Cardiac muscle cell (in vitro differentiated cells and primary cell): ENCODE results near the gene PLPP1. TPM values are rescaled to one million over a fixed set of nuclear protein-coding genes. Genes with fewer than 3 reads are reported as not detected.

Experiments used
- DNase-seq, 2 donors: peaks; one replicate each; pipeline versions ENCODE4 v3.0.0 to v3.0.0-alpha.2; 2010 to 2017; ENCODE audit warnings: low read depth in 1 of 2, low spot score in 1 of 2
- H3K27ac ChIP-seq: fragments of 200-600 bp; sonication (generic); 2 replicates; pipeline ENCODE4 v1.5.1; 2016
- H3K27me3 ChIP-seq: fragments of 200-600 bp; sonication (generic); 2 replicates; pipeline ENCODE4 v1.6.0; 2016; ENCODE audit warnings: control low read depth
- H3K36me3 ChIP-seq: fragments of 200-600 bp; sonication (generic); 2 replicates; pipeline ENCODE4 v1.5.1; 2016; ENCODE audit warnings: control low read depth
- H3K4me1 ChIP-seq: fragments of 200-600 bp; sonication (generic); 2 replicates; pipeline ENCODE4 v1.8.1; 2017; ENCODE audit warnings: low read depth, mild to moderate bottlenecking, mixed run types
- H3K4me3 ChIP-seq: fragments of 200-600 bp; sonication (generic); 2 replicates; pipeline ENCODE4 v1.5.1; 2016; ENCODE audit warnings: mild to moderate bottlenecking
- H3K9me3 ChIP-seq: fragments of 200-600 bp; sonication (generic); 2 replicates; pipeline ENCODE4 v1.5.1; 2017; ENCODE audit warnings: low read depth, mild to moderate bottlenecking, control low read depth
- CTCF ChIP-seq: IDR thresholded peaks from 2 replicates; pipeline ENCODE4 v1.5.1; 2012; ENCODE audit warnings: low read depth, mild to moderate bottlenecking, low read length
- polyA plus RNA-seq: library from polyadenylated mRNA; unstranded; fragments of >200 nt; fragmentation: Nextera tagmentation; extraction: Ambion mirVana; gene quantifications from 2 replicates; pipeline ENCODE4 v1.2.1, GENCODE V29; 2016
- total RNA-seq: library from RNA; depleted of rRNA; stranded (reverse); fragments of >200 nt; gene quantifications from 2 replicates; pipeline ENCODE4 v1.2.3, GENCODE V29; 2016

The PLPP1 gene
- total and polyA plus RNA-seq, 2 experiments from 2014 or later: 37.5 to 68.4 TPM

- H3K4me3 ChIP-seq: no peak overlapping the region
- no peaks in the 10 kb centered on the region for H3K9me3 ChIP-seq
- no peak for DNase-seq
- H3K27me3 ChIP-seq: no peaks in the 10 kb centered on the region
- no peak overlapping the region for H3K27ac ChIP-seq
- TF ChIP-seq CTCF: no peak
- peaks cover 42% of the 10 kb centered on the region for H3K36me3 ChIP-seq
- H3K4me1 ChIP-seq: no peaks in the 10 kb centered on the region
These were observed 132.6 kb downstream of the PLPP1 start for GRCh38 chr5:55402199-55402598.

- H3K4me1 ChIP-seq: peaks cover 11% of the 10 kb centered on the region
- H3K36me3 ChIP-seq: peaks cover 15% of the 10 kb centered on the region
- no peak overlapping the region for H3K4me3 ChIP-seq
- no peak for TF ChIP-seq CTCF
- DNase-seq: no peak
- H3K27ac ChIP-seq: no peak overlapping the region
- no peaks in the 10 kb centered on the region for H3K27me3 ChIP-seq
- H3K9me3 ChIP-seq: no peaks in the 10 kb centered on the region
These were observed 141.1 kb downstream of the PLPP1 start for GRCh38 chr5:55393501-55394175.

GRCh38 chr5:55392669-55393068 is 142.1 kb downstream of the PLPP1 start:
- H3K27ac ChIP-seq: no peak overlapping the region
- no peaks in the 10 kb centered on the region for H3K9me3 ChIP-seq
- H3K4me3 ChIP-seq: no peak overlapping the region
- DNase-seq: no peak
- TF ChIP-seq CTCF: no peak
- no peaks in the 10 kb centered on the region for H3K27me3 ChIP-seq
- H3K36me3 ChIP-seq: peaks cover 11% of the 10 kb centered on the region
- peaks cover 11% of the 10 kb centered on the region for H3K4me1 ChIP-seq

GRCh38 chr5:55391707-55392106 is 143.1 kb downstream of the PLPP1 start:
- Histone ChIP-seq H3K9me3 (no peaks in the 10 kb centered on the region), H3K4me3 (no peak overlapping the region), H3K27ac (no peak overlapping the region), H3K27me3 (no peaks in the 10 kb centered on the region), H3K4me1 (peaks cover 11% of the 10 kb centered on the region), H3K36me3 (peaks cover 8% of the 10 kb centered on the region)
- DNase-seq: no peak
- no peak for TF ChIP-seq CTCF

GRCh38 chr5:55387865-55388264 is 146.9 kb downstream of the PLPP1 start:
- Histone ChIP-seq H3K36me3 (peaks cover 8% of the 10 kb centered on the region), H3K9me3 (no peaks in the 10 kb centered on the region), H3K4me3 (no peak overlapping the region), H3K27ac (no peak overlapping the region), H3K4me1 (peaks cover 11% of the 10 kb centered on the region), H3K27me3 (no peaks in the 10 kb centered on the region)
- no peak for DNase-seq
- no peak for TF ChIP-seq CTCF
